RWPE2 (cell line): ENCODE results near the gene ATP6V1E1.

Experiments
- ATAC-seq: fragments of 200-7000 bp; cut with Tn5 transposase; 3 replicates; pipeline ENCODE4 v1.9.1; 2021; ENCODE audit warnings: low read depth
- DNase-seq: peaks from one replicate; pipeline ENCODE4 v3.0.0-alpha.2; 2020; ENCODE audit warnings: low spot score
- H3K27ac ChIP-seq: fragments of 450-650 bp; 2 replicates; pipeline ENCODE4 v1.5.1; 2017; ENCODE audit warnings: mild to moderate bottlenecking; ENCODE audit not compliant: poor library complexity, severe bottlenecking
- H3K27me3 ChIP-seq: fragments of 250-450 bp; sonication (Bioruptor Pico); 2 replicates; pipeline ENCODE4 v1.5.1; 2021; ENCODE audit warnings: mild to moderate bottlenecking, moderate library complexity; ENCODE audit not compliant: insufficient read depth, poor library complexity, severe bottlenecking
- H3K36me3 ChIP-seq: fragments of 250-450 bp; sonication (Bioruptor Pico); 2 replicates; pipeline ENCODE4 v1.5.1; 2020; ENCODE audit warnings: low read depth, mild to moderate bottlenecking, moderate library complexity
- H3K4me1 ChIP-seq: fragments of 250-450 bp; sonication (Bioruptor Pico); 2 replicates; pipeline ENCODE4 v1.5.1; 2021; ENCODE audit warnings: mild to moderate bottlenecking, moderate library complexity; ENCODE audit not compliant: insufficient read depth, poor library complexity, severe bottlenecking
- H3K4me3 ChIP-seq: fragments of 250-450 bp; sonication (Bioruptor Pico); 2 replicates; pipeline ENCODE4 v1.5.1; 2021; ENCODE audit warnings: mild to moderate bottlenecking, moderate library complexity; ENCODE audit not compliant: severe bottlenecking
- H3K9me3 ChIP-seq: fragments of 250-450 bp; sonication (Bioruptor Pico); 2 replicates; pipeline ENCODE4 v1.5.1; 2021; ENCODE audit warnings: mild to moderate bottlenecking, moderate library complexity; ENCODE audit not compliant: severe bottlenecking
- TF ChIP-seq, protein P1 (sequence below): fragments of 450-650 bp; IDR thresholded peaks from one replicate; pipeline ENCODE4 v1.5.1; 2017; ENCODE audit warnings: mild to moderate bottlenecking, moderate library complexity; ENCODE audit not compliant: poor library complexity, severe bottlenecking

ATP6V1E1 gene

DNA sequence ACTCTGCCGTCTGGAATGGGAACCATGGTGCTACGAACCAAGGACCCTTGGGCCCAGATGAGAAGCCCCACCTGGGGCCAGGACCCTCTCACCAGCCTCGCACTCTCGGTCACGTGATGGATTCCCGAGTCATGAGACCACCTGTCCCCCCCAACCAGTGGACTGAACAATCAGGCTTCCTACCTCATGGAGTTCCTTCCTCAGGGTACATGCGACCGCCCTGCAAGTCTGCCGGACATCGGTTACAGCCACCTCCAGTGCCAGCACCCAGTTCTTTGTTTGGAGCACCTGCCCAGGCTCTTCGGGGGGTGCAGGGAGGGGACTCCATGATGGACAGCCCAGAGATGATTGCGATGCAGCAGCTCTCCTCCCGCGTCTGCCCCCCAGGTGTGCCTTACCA lies 86.1 kb downstream of the ATP6V1E1 start:
- no peak for DNase-seq
- Histone ChIP-seq H3K4me1 (no peaks in the 10 kb centered on the region), H3K36me3 (no peaks in the 10 kb centered on the region), H3K4me3 (no peak overlapping the region), H3K27ac (no peak overlapping the region), H3K27me3 (no peaks in the 10 kb centered on the region), H3K9me3 (no peaks in the 10 kb centered on the region)
- TF ChIP-seq, protein P1, sequence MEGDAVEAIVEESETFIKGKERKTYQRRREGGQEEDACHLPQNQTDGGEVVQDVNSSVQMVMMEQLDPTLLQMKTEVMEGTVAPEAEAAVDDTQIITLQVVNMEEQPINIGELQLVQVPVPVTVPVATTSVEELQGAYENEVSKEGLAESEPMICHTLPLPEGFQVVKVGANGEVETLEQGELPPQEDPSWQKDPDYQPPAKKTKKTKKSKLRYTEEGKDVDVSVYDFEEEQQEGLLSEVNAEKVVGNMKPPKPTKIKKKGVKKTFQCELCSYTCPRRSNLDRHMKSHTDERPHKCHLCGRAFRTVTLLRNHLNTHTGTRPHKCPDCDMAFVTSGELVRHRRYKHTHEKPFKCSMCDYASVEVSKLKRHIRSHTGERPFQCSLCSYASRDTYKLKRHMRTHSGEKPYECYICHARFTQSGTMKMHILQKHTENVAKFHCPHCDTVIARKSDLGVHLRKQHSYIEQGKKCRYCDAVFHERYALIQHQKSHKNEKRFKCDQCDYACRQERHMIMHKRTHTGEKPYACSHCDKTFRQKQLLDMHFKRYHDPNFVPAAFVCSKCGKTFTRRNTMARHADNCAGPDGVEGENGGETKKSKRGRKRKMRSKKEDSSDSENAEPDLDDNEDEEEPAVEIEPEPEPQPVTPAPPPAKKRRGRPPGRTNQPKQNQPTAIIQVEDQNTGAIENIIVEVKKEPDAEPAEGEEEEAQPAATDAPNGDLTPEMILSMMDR, result no peak
- no peak for ATAC-seq
